Effector memory CD4-positive, alpha-beta T cell (primary cell): ENCODE data around the gene XRCC6.
A peak's percentile ranks its signal among the peaks of the same experiment; 100 is the strongest.

ENCODE experiments used
- DNase-seq, 3 donors: peaks; one replicate each; pipeline ENCODE4 v3.0.0-alpha.2; 2020
- H3K27ac ChIP-seq: 2 replicates; pipeline ENCODE4 v1.7.0; 2013; ENCODE audit warnings: mild to moderate bottlenecking, low read length, moderate library complexity; ENCODE audit not compliant: insufficient read depth, poor library complexity, severe bottlenecking
- H3K27me3 ChIP-seq: replicated peaks from 2 replicates; pipeline ENCODE4 v1.7.0; 2013; ENCODE audit warnings: mild to moderate bottlenecking, low read length; ENCODE audit not compliant: insufficient read depth, control insufficient read depth, poor library complexity, severe bottlenecking
- H3K36me3 ChIP-seq: 2 replicates; pipeline ENCODE4 v1.7.0; 2013; ENCODE audit warnings: mild to moderate bottlenecking, low read length, moderate library complexity; ENCODE audit not compliant: control insufficient read depth, insufficient read depth
- H3K4me1 ChIP-seq: 2 replicates; pipeline ENCODE4 v1.7.0; 2013; ENCODE audit warnings: low read length, mild to moderate bottlenecking; ENCODE audit not compliant: control insufficient read depth, insufficient read depth, poor library complexity, severe bottlenecking
- H3K4me3 ChIP-seq: 2 replicates; pipeline ENCODE4 v1.7.0; 2013; ENCODE audit warnings: low read length, low read depth, mild to moderate bottlenecking; ENCODE audit not compliant: insufficient read depth, poor library complexity, severe bottlenecking
- H3K9me3 ChIP-seq: 2 replicates; pipeline ENCODE4 v1.7.0; 2013; ENCODE audit warnings: mild to moderate bottlenecking, low read length, moderate library complexity; ENCODE audit not compliant: control insufficient read depth

XRCC6 gene

GRCh38 chr22:41647771-41648170 is 26.7 kb downstream of the XRCC6 start:
- Histone ChIP-seq H3K9me3 (no peaks in the 10 kb centered on the region), H3K36me3 (peaks cover 70% of the 10 kb centered on the region), H3K27me3 (no peaks in the 10 kb centered on the region), H3K27ac (no peak overlapping the region), H3K4me1 (no peaks in the 10 kb centered on the region), H3K4me3 (no peak overlapping the region)
- DNase-seq = no peak

- Histone ChIP-seq H3K9me3 (no peaks in the 10 kb centered on the region), H3K4me3 (no peak overlapping the region), H3K27me3 (no peaks in the 10 kb centered on the region), H3K36me3 (peaks cover 71% of the 10 kb centered on the region), H3K4me1 (no peaks in the 10 kb centered on the region), H3K27ac (no peak overlapping the region)
- no peak for DNase-seq
These were observed 27.3 kb downstream of the XRCC6 start for GRCh38 chr22:41648432-41648831.

DNA sequence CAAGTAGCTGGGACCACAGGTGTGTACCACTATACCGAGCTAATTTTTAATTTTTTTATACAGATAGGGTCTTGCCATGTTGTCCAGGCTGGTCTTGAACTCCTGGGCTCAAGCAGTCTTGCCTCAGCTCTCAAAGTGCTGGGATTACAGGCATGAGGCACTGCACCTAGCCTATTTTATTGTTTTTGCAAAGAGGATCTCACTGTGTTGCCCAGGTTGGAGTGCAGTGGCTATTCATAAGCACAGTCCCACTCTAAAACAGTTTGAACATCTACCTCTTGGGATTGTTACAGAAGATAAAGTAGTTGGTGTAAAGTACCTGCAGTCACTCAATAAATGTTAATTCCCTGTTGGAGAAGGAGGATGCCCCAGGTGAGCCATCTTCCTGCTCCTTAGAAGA is 29.1 kb downstream of the XRCC6 start:
- no peak for DNase-seq
- Histone ChIP-seq H3K36me3 (peaks cover 82% of the 10 kb centered on the region), H3K4me3 (no peak overlapping the region), H3K27ac (peak overlapping the region; percentile 25), H3K9me3 (no peaks in the 10 kb centered on the region), H3K4me1 (no peaks in the 10 kb centered on the region), H3K27me3 (no peaks in the 10 kb centered on the region)

DNA sequence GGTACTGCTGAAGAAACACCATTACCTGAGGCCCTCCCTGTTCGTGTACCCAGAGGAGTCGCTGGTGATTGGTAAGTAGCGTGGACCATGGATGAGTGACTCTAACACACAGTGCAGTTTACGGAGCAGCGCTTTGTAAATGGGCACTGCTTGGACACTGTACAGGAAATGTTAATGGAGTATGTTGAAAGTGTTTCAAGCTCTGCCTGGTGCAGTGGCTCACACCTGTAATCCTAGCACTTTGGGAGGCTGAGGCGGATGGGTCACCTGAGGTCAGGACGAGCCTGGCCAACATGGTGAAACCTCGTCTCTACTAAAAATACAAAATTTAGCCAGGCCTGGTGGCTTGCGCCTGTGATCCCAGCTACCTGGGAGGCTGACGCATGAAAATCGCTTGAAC is 29.7 kb downstream of the XRCC6 start:
- Histone ChIP-seq H3K4me1 (no peaks in the 10 kb centered on the region), H3K4me3 (no peak overlapping the region), H3K27ac (no peak overlapping the region), H3K36me3 (peaks cover 84% of the 10 kb centered on the region), H3K27me3 (no peaks in the 10 kb centered on the region), H3K9me3 (no peaks in the 10 kb centered on the region)
- DNase-seq = no peak

DNA sequence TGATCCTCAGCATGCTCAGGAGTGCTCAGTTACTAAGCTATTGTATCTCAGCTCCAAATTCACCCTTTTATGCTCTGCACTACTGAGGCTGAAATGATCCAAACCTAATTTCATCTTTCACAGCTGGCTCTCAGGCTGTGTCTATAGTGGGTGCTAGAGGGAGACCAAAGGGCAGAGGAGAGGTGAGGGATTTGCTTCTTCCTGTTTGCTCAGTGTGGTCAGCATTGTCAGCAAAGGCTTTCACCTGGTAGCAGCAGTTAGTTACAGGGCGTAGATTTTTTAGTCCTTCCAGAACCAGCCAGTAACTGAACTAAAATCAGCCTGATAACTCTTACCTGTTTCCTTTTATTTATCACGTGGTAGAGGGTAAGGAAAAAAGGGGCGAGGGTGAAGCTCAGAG is 33.2 kb downstream of the XRCC6 start:
- Histone ChIP-seq H3K27me3 (no peaks in the 10 kb centered on the region), H3K4me1 (no peaks in the 10 kb centered on the region), H3K36me3 (peaks cover 87% of the 10 kb centered on the region), H3K27ac (no peak overlapping the region), H3K9me3 (no peaks in the 10 kb centered on the region), H3K4me3 (no peak overlapping the region)
- no peak for DNase-seq

GRCh38 chr22:41656556-41656955 is 35.5 kb downstream of the XRCC6 start:
- no peaks in the 10 kb centered on the region for H3K27me3 ChIP-seq
- no peak overlapping the region for H3K27ac ChIP-seq
- peaks cover 93% of the 10 kb centered on the region for H3K36me3 ChIP-seq
- no peaks in the 10 kb centered on the region for H3K9me3 ChIP-seq
- H3K4me1 ChIP-seq = no peaks in the 10 kb centered on the region
- no peak for DNase-seq
- no peak overlapping the region for H3K4me3 ChIP-seq

DNA sequence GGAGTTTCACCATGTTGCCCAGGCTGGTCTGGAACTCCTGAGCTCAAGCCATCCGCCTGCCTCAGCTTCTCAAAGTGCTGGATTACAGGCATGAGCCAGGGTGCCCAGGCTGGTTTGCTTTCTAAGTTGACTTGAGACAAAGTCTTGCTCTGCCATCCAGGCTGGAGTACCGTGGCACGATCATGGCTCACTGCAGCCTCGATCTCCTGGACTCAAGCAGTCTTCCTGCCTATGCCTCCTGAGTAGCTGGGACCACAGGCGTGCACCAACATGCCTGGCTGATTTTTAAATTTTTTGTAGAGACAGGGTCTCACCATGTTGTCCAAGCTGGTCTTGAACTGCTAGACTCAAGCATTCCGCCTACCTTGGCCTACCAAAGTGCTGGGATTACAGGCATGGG is 36.6 kb downstream of the XRCC6 start:
- no peak for DNase-seq
- Histone ChIP-seq H3K27ac (no peak overlapping the region), H3K27me3 (no peaks in the 10 kb centered on the region), H3K4me1 (no peaks in the 10 kb centered on the region), H3K36me3 (peaks cover 89% of the 10 kb centered on the region), H3K9me3 (no peaks in the 10 kb centered on the region), H3K4me3 (no peak overlapping the region)

- H3K36me3 ChIP-seq = peaks cover 82% of the 10 kb centered on the region
- H3K4me1 ChIP-seq = no peaks in the 10 kb centered on the region
These were observed 37.8 kb downstream of the XRCC6 start for GRCh38 chr22:41658869-41659268.

DNA sequence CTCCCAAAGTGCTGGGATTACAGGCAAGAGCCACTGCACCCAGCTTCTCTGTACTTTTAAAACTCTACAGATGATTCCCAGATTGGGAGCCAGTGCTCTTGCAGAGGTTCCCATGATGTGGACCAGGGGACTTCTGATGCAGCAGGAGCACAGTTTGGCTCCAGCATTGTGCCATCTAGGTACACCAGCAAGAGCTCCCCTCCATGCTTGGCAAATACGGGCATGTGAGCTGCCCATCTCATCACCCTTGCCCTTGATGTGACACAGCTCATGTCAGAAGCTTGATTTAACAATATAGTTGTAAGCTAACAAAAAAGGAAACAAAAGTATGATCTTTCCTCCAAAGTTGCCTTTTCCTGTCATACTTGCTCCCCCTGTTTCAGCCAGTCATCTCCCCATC is 38.8 kb downstream of the XRCC6 start:
- H3K27ac ChIP-seq = no peak overlapping the region
- H3K36me3 ChIP-seq = peaks cover 82% of the 10 kb centered on the region
- H3K27me3 ChIP-seq = no peaks in the 10 kb centered on the region
- no peak overlapping the region for H3K4me3 ChIP-seq
- no peak for DNase-seq
- no peaks in the 10 kb centered on the region for H3K9me3 ChIP-seq
- no peaks in the 10 kb centered on the region for H3K4me1 ChIP-seq

More at GRCh38 chr22:41658869-41659268, 37.8 kb downstream of the XRCC6 start:
- Histone ChIP-seq H3K4me3 (no peak overlapping the region), H3K9me3 (no peaks in the 10 kb centered on the region), H3K27me3 (no peaks in the 10 kb centered on the region), H3K27ac (no peak overlapping the region)
- DNase-seq = no peak

- H3K27me3 ChIP-seq = no peaks in the 10 kb centered on the region
- no peaks in the 10 kb centered on the region for H3K4me1 ChIP-seq
- no peaks in the 10 kb centered on the region for H3K9me3 ChIP-seq
- H3K27ac ChIP-seq = no peak overlapping the region
- peaks cover 79% of the 10 kb centered on the region for H3K36me3 ChIP-seq
- DNase-seq = no peak
- H3K4me3 ChIP-seq = no peak overlapping the region
These were observed 39.3 kb downstream of the XRCC6 start for GRCh38 chr22:41660416-41660815.

DNA sequence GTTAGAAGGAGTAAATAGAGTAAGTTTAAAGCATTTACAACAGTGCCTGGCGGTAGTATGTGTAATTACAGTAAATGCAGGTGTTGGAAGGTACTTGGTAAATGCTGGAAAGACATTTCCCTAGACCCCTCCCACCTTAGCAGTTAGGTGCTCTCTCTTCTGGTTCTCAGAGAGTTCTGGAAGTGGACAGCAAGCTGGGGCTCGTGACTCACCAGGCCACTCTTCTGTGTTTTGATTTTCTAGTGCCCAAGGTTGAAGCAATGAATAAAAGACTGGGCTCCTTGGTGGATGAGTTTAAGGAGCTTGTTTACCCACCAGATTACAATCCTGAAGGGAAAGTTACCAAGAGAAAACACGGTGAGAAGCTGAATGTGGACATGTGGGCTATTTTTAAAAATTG is 40.0 kb downstream of the XRCC6 start:
- H3K36me3 ChIP-seq = peaks cover 75% of the 10 kb centered on the region
- no peaks in the 10 kb centered on the region for H3K4me1 ChIP-seq
- no peak overlapping the region for H3K27ac ChIP-seq
- no peaks in the 10 kb centered on the region for H3K9me3 ChIP-seq
- H3K4me3 ChIP-seq = no peak overlapping the region
- H3K27me3 ChIP-seq = no peaks in the 10 kb centered on the region
- no peak for DNase-seq
